Fibroblast of lung (primary cell): ENCODE data around the gene PRSS50.

Experiments
- CTCF ChIP-seq, 2 donors: IDR thresholded peaks in 1 of 2; conservative IDR thresholded peaks in 1 of 2; 1 replicate in 1 of 2; 2 replicates in 1 of 2; pipeline ENCODE4 v1.5.1; 2011 to 2012; ENCODE audit warnings: low read length in 2 of 2, control low read depth in 1 of 2, inconsistent platforms in 1 of 2, low read depth in 1 of 2, mild to moderate bottlenecking in 1 of 2
- EZH2 ChIP-seq: IDR thresholded peaks from 2 replicates; pipeline ENCODE4 v1.5.1; 2012; ENCODE audit warnings: low read length, control low read depth, mild to moderate bottlenecking; ENCODE audit errors: missing control alignments

GRCh38 chr3:46665763-46666452, 51.8 kb downstream of the PRSS50 start:
- TF ChIP-seq CTCF (conservative IDR thresholded peaks at IDR 0.05 in 1 of 2, IDR thresholded peaks at IDR 0.05 in 1 of 2; ENCODE audit: low read depth in 1 of 2, low read length in 2 of 2): no peak
- TF ChIP-seq EZH2: no peak
